HG02884 (cell line): ENCODE measurements around the gene FKBP1A.

Experiments
- ATAC-seq: cut with Tn5 transposase; IDR thresholded peaks from one replicate; pipeline ENCODE4 v1.9.1; 2021; ENCODE audit warnings: mild to moderate bottlenecking, moderate library complexity; ENCODE audit not compliant: unreplicated experiment

Gene FKBP1A

DNA sequence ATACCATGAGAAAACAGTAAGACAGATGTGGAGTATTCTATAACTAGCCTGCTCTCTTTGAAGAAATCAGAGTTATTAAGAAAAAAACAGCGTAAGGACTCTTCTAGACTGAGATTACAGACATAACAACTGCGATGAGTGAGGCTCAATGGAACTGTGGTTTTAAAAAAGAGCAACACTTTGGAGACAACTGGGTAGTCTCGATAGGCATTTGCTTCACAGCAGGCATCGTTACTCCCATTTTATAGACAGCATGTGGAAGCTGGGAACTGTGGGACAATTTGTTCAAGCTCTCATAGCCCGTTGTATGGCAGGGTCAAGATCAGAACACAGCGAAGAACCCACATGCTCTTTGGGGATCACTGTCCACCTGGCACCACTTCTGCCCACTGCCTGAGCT, 4.6 kb downstream of the FKBP1A start:
- no peak for ATAC-seq

DNA sequence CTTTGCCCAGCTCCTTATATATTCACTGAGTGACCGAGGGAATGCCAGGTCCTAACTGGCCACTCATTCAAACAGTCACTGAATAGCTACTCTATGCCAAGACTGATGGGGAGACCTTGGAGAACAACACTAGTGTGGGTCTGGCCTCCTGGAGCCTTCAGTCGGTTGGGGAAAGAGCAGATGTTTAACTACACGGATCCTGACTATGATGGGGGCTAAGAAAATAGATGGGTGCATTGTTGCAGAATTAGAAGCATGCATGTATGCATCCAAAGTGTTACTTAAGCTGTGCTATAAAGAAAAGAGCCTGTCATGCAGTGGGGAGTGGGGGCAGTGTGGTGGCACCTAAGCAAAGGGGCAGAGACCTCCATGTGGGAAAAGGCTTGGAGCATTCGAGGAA, 6.5 kb downstream of the FKBP1A start:
- ATAC-seq = no peak

DNA sequence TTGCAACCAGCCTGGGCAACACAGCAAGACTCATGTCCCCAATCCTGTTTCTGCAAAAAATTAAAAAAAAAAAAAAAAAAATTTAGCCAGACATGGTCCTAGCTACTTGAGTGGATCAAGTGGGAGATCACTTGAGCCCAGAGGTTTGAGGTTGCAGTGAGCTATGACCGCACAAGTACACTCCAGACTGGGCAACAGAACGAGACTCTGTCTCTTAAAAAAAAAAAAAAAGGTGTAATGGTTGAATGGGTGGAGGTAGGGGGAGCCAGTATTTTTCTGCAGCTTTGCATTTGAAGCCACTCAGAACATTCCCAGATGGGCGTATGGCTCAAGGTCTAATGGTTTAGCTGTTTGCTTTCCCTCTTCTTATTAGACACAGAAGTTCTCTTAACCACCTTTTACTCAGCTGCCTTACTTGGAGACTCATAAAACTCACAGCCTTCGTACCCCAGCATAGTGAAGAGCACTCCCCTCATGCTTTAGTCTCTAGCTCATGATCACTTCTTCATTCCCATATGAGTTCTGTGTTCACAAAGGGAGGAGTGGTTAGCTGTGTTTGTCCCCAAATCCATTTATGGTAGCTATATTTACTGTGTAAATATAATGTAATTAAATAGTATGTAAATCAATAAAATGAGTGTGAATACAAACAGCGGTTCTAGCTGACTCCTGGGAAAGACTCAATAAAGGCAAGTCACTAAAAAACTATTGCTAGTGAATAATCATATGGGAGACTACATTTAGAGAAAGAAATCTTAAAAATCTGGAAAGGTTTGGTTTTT, 9.0 kb downstream of the FKBP1A start:
- no peak for ATAC-seq

DNA sequence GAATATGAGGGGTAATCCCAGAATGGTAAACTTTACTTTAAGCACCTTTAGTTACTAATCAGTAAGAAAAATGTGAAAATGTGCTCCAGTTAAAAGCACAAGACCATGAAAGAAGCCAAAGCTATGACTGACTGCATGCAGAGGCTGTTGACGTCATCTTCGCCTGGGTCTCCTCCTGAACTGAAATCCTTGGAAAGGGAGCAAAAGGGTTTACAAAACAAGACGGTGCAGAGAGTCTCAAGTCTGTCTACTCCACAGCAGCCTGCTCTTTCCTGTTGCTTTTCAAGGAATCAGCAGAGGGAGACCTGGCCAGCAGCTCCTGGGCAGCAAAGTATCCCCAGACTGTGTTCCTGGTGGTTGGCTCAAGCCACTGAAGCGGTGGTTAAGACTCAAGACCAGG, 10.2 kb downstream of the FKBP1A start:
- ATAC-seq = no peak

DNA sequence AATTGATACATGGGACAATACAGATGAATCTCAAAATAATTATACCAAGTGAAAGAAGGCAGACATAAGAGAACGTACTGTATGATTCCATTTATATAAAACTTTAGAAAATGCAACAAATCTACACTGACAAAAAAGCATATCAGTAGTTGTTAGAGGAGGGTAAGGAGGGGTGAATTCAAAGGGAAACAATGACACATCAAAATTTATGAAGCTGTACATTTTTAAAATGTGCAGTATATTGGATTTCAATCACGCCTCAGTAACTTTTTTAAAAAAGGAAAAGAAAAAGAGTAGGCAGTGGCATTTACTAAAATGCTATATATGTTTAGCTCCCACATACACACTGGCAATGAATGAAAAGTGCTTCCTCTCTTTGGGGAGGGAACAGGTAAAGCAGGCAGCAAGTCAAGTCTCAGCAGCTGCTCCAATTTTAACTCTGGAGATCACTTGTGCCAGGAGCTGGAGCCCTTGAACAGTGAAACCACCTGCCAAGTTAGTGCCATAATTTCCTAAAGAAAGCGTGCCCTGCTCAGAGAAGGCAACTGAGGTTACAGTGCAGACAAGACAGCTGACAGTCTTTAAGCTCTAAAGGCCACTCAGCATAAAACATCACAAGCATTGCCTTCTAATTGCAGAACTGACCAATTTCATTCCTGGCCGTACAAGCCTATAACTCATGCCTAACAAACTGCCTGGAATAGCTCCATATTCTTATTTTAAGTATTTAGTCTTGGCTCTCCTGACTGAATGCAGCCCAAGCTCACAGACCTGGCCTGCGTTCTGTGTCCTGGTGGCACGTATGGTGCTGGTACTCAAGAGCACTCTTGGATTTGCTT, 10.9 kb downstream of the FKBP1A start:
- no peak for ATAC-seq

DNA sequence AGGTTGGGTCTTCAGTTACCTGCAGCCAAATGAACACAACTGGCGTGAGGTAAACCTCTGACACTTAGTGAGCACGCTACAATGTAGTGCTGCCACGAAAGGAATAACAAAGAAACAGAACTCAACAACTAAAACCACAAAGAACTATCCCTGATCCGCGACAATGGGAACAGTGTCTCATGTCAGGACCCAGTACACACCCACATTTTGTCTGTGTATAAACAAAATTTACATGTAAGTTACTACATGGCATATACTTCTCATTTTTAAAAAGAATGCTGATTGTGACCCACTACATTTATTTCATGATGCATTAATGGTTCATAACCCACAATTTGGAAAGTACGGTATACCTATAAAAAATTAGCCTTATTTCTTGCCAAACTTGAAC, 14.1 kb downstream of the FKBP1A start:
- ATAC-seq = no peak

DNA sequence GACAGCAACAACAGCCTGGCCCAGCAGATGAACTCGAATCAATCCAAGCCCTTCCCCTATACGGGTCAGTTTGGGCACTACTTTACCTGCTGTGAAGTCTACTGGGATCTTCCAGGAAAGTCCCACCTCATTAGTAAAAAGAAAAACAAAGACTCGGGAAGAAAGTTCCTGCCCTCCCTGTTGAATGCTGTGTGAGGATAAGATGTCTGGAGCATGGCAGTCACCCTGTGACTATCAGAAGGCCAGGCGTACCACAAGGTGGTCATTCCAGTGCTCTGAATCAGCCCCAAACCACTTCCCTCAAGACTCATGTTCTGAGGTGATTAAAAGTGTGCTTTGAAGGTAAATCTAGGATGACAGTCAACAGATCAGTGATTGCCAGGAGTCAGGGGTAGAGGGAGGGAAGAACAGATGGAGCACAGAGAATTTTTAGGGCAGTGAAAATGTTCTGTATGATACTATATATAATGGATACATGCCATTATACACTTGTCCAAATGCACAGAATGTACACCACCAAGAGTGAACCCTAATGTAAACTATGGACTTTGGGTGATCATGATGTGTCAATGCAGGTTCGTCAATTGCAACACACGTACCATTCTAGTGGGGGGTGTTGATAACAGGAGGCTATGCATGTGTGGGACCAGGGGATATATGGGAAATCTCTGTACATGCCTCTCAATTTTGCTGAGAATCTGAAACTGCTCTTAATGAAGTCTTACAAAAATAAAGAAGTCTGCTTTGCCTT, 14.7 kb downstream of the FKBP1A start:
- no peak for ATAC-seq

DNA sequence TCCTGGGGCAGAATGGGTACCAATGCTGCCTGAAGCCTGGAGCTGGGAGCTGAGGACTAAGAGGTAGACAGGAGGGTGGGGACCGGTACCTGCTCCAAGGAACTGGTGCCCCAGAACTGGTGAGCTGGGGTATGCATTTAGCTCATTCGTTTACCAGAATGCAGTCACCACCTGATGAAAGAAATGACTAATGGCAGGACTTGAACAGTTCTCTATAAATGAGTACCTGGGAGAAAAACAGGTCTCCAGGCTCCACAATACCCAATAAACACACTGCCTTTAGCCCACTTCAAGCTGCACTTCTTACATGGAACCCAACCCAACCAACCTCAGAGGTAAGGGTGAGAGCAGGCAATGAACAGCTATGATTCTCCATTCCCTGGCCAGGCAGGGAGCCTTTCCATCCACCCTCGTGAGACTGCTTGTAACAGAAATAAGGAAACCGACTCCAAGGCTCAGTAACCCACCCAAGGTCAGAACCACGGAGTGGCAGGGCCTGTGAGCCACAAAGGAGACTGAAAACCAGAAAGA, 15.4 kb downstream of the FKBP1A start:
- ATAC-seq = no peak

DNA sequence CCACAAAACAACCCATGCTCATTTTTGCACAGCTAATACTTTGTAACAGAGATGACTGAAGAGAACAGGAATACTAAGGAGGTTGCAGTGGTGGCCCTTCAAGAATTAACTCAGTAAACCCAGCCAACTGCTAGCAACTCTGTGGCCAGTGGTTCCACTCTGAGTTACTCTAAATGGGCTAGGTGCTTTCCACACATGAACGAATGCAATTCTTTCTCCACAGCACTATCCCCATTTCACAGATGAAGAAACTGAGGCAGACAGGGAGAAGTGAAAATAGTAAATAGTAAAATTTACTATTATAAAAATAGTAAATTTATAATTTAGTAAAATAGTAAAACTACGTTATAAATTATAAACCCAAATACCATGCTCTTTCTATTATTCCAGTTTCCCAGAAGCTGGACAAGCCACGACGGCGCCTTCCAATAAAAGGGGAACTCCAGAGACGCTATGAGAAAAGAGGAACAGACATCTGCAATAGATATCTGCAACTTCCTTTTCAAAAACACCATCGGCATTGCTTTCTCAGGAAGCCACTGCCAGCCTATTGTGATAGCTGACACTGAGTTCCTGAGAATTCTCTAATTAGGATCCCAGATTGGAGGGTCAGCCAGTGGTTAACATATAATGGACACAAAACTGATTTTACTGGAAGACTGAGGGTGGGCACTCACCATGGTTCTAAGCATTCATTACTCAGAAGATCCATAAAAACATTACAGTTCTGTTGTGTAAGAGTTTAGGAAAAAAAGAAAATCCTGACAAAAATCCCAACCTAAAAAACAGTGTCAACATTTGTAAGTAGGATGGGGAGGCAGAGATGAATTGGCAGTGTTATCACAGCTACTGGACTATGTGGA, 16.2 kb downstream of the FKBP1A start:
- ATAC-seq = no peak

DNA sequence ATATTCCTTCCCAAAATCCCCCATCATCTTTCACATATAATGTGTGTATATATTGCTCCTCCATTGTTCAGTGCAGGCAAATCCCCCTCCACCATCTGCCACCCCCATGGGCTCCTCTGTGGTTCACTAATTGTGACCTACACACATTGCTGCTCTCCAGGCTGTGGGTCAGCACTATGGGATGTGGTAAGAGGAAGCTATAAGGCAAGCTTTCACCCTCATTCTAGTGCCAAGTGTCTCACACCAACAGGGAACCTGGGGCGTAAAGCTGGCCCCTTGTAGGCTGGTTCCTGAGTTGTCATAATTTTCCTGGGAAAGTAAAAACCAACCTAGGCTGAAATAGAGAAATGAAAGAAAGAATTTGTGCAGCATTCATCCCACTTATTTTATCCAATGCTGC, 16.8 kb downstream of the FKBP1A start:
- no peak for ATAC-seq

DNA sequence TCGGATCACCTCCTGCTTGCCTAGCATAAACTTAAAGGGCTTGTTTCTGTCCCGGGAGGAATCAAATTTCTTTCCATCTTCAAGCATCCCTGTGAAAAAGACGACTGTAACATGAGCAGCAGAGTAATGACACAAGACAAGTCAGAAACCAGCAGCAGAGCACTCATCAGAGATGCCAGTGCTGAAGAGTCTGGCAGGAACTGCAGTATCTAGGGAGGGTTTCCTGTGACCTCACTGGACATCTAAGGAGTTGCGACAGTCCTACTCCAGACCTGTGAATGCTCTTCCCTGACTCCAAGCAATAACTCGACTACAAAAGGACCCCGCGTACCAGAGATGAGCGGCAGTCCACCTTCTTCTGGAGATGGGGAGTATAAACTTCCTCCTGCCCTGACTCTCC, 17.3 kb downstream of the FKBP1A start:
- ATAC-seq = no peak

DNA sequence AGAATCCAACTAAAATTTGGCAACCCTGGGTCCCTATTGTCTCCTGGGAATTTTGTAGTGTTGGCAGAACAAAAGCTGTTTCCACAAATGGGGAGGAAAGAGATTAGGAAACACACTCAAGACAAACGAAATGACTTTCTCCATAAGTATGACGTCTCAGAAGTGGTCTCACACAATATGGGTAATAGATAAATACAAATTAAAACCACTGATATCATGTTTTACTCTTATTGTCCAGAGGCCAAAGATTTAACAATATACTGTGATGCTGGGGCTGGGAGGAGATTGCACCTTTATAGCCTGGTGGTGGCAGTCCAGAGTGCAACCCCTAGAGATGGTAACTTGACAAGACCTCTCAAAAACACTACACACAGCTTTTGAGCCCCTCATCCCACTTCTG, 18.6 kb downstream of the FKBP1A start:
- ATAC-seq = no peak

DNA sequence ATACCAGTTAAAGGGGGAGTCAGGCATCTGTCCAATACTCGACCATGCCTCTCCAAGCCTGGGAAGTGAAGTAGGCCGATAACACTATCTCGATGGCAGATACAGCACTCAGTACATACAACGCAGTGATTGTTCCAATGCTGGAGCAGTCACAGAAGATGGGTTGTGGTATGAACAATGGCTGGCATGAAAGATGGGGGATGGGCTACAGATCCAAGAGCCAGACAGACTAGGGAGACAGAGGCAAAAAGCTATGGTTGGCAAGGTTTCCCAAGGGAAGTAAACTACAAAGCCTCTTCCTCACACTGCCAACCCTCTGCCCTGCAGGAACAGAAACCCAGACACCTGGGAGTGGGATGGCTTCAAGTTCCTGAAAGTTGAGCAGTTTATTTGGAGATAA, 19.2 kb downstream of the FKBP1A start:
- ATAC-seq = no peak

DNA sequence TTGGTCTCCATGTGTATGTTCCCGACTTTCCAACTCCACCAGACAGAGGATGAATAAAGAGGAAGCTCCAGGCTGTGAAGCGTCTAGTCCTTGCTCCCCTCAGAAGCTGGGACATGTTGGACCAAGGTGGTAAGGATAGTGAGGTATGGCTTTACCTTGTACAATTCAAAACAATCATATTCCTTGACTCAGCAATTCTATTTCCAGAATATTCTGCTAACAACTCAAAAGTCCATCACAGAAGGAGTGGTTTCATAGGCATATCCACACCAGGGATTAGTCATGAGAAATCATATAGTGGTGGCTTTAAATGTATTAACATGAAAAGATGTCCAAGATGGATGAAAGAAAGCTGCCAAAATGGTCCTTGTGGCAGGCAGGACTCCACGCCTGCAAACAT, 19.8 kb downstream of the FKBP1A start:
- no peak for ATAC-seq

DNA sequence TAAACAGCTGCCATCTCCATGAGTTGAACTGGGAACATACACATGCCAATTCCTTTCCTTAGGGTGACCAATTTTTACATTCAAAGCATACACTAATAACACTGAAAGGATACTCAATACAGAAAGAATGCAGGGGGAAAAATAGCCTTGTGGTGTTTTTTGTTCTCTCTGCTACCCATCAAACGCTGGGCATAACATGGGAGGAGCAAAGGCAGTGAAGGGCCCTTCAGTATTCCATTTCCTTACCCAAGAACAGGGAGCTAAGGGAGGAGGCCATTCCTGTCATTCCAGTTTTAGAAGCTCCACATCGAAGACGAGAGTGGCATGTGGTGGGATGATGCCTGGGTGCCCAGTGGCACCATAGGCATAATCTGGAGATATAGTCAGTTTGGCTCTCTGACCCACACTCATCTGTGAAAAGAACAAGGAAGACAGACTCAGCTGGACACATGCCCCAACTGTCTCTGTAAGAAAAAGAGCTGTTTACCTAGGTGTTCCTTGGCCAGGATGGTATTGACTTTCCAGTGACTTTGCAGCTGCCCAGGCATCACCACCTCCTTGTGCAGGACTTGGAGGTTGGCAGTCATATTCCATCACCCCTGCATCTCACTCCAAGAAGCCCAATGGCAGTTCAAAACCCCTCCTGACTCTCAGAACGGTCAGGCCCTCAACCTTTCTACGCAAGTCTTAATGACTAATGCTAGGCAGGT, 20.9 kb downstream of the FKBP1A start:
- no peak for ATAC-seq

DNA sequence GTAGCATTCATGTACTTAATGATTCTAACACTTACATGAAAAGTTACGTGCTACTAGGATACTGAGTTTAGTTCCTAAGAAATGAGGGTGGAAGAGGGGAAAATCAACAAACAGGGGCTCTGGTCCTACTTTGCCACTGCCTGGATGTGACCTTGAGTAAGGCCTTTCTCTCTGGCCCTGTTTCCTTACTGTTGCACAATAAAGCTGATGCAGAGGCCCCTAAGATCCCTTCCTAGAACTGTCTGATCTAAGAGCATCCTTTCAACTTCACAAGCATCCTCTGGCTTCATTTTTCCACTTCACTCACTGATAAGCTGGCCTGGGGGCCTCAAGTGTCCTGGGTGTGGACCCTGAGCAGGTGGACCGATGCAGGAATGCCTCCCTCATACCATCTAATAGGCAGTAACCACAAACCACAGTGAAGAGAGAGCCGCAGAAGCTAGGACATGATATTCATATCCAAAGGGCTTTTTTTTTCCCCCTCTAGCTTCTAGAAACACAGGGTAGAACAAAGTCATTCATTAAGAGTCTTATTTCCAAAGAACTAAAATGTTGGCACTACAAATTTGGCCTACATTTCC, 21.6 kb downstream of the FKBP1A start:
- ATAC-seq = no peak

DNA sequence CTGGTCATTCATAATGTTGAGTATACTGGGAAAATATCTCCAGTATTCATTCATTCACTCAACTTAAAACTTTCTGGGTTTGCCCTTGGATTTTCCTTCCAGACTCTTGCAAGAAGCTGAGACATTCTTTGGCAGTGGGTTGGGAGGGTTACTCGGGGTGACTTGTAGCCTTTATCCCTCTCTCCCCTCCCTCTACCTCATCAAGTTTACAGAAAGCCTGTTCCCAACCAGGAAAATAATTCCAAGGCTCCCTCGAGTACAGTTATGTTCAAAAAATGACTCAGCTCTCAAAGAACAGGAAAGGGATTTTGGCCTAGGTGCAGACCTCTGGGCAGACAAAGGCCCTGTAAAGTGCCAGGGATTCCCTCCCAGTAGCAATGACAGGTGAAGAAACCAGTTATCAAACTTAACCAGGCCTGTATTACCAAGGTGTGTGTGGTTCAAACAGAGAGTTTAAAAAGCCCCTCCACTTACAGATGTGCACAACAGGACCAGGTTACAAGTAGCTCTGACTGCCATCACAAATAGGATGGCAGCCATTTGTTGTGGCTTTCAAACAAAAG, 22.2 kb downstream of the FKBP1A start:
- ATAC-seq = no peak

DNA sequence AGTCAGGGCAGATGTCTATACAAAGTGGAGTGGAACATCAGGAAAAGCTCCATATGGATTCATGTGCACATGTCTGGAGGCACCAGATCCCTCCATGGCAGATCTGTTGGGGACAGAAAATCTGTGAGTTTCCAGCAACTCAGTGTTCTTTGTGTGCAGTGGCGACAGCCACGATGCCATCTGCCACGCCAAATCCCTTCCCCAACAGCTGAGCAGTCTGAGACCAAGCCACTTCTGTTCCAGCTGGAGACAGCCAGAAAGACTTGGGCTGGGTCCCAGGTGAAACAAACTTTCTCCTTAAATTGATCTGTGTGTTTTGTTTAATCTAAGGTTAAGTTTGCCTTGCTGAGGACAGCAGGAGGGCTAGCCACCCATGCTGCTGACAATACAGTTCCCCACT, 22.9 kb downstream of the FKBP1A start:
- no peak for ATAC-seq
